GM12878 (cell line): ENCODE data around the gene DUSP14. TPM values are rescaled to one million over a fixed set of nuclear protein-coding genes. Genes with fewer than 3 reads are reported as not detected.
A peak's percentile ranks its signal among the peaks of the same experiment; 100 is the strongest.

Experiments
- ATAC-seq: fragments of 200-7000 bp; cut with Tn5 transposase; 3 replicates; pipeline ENCODE4 v1.9.1; 2020; ENCODE audit warnings: mild to moderate bottlenecking, moderate library complexity
- BruUV-seq: library from RNA; stranded (reverse); fragments of 400-500 nt; replicated peaks from 2 replicates; lab custom pipeline; 2021; lab: Mats Ljungman, UMichigan
- CTCF ChIA-PET: fragments of 300-600 bp; sonication (Branson Sonifier 250); formaldehyde crosslinking; extraction: SDS; loops from one replicate; lab custom pipeline; 2021; ENCODE audit warnings: inconsistent platforms; lab: Yijun Ruan, JAX
- POLR2A ChIA-PET: fragments of 350-600 bp; formaldehyde crosslinking; extraction: SDS; loops from one replicate; lab custom pipeline; 2021; ENCODE audit warnings: inconsistent platforms; lab: Charles Lee
- RAD21 ChIA-PET: fragments of 300-600 bp; sonication (Branson Sonifier 250); formaldehyde crosslinking; loops from one replicate; lab custom pipeline; 2023; ENCODE audit warnings: antibody characterized with exemption; ENCODE audit not compliant: unreplicated experiment; lab: Charles Lee
- SMC1A ChIA-PET: fragments of 300-600 bp; sonication (Branson Sonifier 250); formaldehyde crosslinking; loops from one replicate; lab custom pipeline; 2023; ENCODE audit not compliant: unreplicated experiment, uncharacterized antibody; lab: Charles Lee
- DNase-seq: peaks from one replicate; pipeline ENCODE4 v3.0.0-alpha.2; 2011; ENCODE audit warnings: low read depth, low spot score
- FAIRE-seq: peaks from 3 replicates; lab custom pipeline; 2011; peaks lifted over from hg19 to GRCh38; lab: Jason Lieb, UNC
- H2AFZ ChIP-seq: 2 replicates; pipeline ENCODE4 v1.6.0; 2011; ENCODE audit warnings: low read depth, low read length, control low read depth; ENCODE audit not compliant: control insufficient read depth
- H3K27ac ChIP-seq: 2 replicates; pipeline ENCODE4 v1.5.1; 2011; ENCODE audit warnings: control low read depth; ENCODE audit not compliant: control insufficient read depth, insufficient read depth
- H3K27me3 ChIP-seq, 2 experiments: replicated peaks in 1 of 2; 2 replicates each; pipeline versions ENCODE4 v1.6.0 to v1.6.1; 2011; ENCODE audit warnings: low read length in 1 of 2; ENCODE audit not compliant: control insufficient read depth in 2 of 2, insufficient read depth in 2 of 2
- H3K36me3 ChIP-seq, 2 experiments: 2 replicates each; pipeline ENCODE4 v1.5.1; 2011; ENCODE audit warnings: low read length in 1 of 2; ENCODE audit not compliant: control insufficient read depth in 2 of 2, insufficient read depth in 2 of 2
- H3K4me1 ChIP-seq: 2 replicates; pipeline ENCODE4 v1.6.1; 2011; ENCODE audit warnings: mild to moderate bottlenecking, low read length, moderate library complexity, mixed read lengths; ENCODE audit not compliant: control insufficient read depth, insufficient read depth
- H3K4me2 ChIP-seq: 2 replicates; pipeline ENCODE4 v1.6.0; 2011; ENCODE audit warnings: control low read depth; ENCODE audit not compliant: control insufficient read depth, insufficient read depth
- H3K4me3 ChIP-seq: fragments of 200-600 bp; sonication (generic); 2 replicates; pipeline ENCODE4 v1.5.1; 2016
- H3K79me2 ChIP-seq: 2 replicates; pipeline ENCODE4 v1.6.0; 2011; ENCODE audit warnings: low read length; ENCODE audit not compliant: control insufficient read depth, insufficient read depth
- H3K9ac ChIP-seq: 2 replicates; pipeline ENCODE4 v1.8.0; 2011; ENCODE audit warnings: low read length, control low read depth, mixed read lengths; ENCODE audit not compliant: control insufficient read depth, insufficient read depth
- H3K9me3 ChIP-seq: replicated peaks from 3 replicates; pipeline ENCODE4 v1.5.1; 2011; ENCODE audit warnings: mild to moderate bottlenecking, low read length; ENCODE audit not compliant: control insufficient read depth, insufficient read depth
- H4K20me1 ChIP-seq: 2 replicates; pipeline ENCODE4 v1.6.0; 2011; ENCODE audit not compliant: control insufficient read depth, insufficient read depth
- ATF7 ChIP-seq: fragments of 450-650 bp; IDR thresholded peaks from 2 replicates; pipeline ENCODE4 v1.6.1; 2016; ENCODE audit warnings: low read depth, mild to moderate bottlenecking
- BCL11A ChIP-seq: IDR thresholded peaks from 2 replicates; pipeline ENCODE4 v1.6.1; 2011; ENCODE audit warnings: low read depth, low read length
- CTCF ChIP-seq, 3 experiments: IDR thresholded peaks in 2 of 3; conservative IDR thresholded peaks in 1 of 3; 2 replicates each; pipeline ENCODE4 v1.5.1; 2011; ENCODE audit warnings: low read depth in 3 of 3, low read length in 3 of 3, mild to moderate bottlenecking in 3 of 3, control low read depth in 2 of 3, moderate library complexity in 2 of 3, inconsistent platforms in 1 of 3, mixed read lengths in 1 of 3; ENCODE audit not compliant: control insufficient read depth in 2 of 3, insufficient read depth in 1 of 3; ENCODE audit errors: extremely low read depth in 1 of 3
- HSF1 ChIP-seq: fragments of 150-350 bp; IDR thresholded peaks from 2 replicates; pipeline ENCODE4 v1.6.1; 2014; ENCODE audit warnings: mild to moderate bottlenecking, low read depth, low read length
- JUNB ChIP-seq: IDR thresholded peaks from 2 replicates; pipeline ENCODE4 v1.6.1; 2016; ENCODE audit warnings: antibody characterized with exemption, mild to moderate bottlenecking
- NR2C2 ChIP-seq: IDR thresholded peaks from 2 replicates; pipeline ENCODE4 v1.6.1; 2011; ENCODE audit warnings: borderline replicate concordance, low read depth; ENCODE audit not compliant: control insufficient read depth, insufficient read length
- PML ChIP-seq: IDR thresholded peaks from 2 replicates; pipeline ENCODE4 v1.6.1; 2012; ENCODE audit warnings: low read length, inconsistent platforms
- POLR2AphosphoS2 ChIP-seq: IDR thresholded peaks from 2 replicates; pipeline ENCODE4 v1.6.1; 2011; ENCODE audit warnings: low read depth, mild to moderate bottlenecking, low read length, improper control_type of control experiment, moderate library complexity
- POU2F2 ChIP-seq: IDR thresholded peaks from 3 replicates; pipeline ENCODE4 v1.6.1; 2011; ENCODE audit warnings: low read depth, mild to moderate bottlenecking, low read length, borderline replicate concordance
- SRF ChIP-seq, 2 experiments: IDR thresholded peaks; 2 replicates each; pipeline ENCODE4 v1.6.1; 2011; ENCODE audit warnings: low read depth in 2 of 2, low read length in 2 of 2, mild to moderate bottlenecking in 1 of 2, moderate library complexity in 1 of 2
- TCF12 ChIP-seq: IDR thresholded peaks from 2 replicates; pipeline ENCODE4 v1.6.1; 2011; ENCODE audit warnings: low read depth, mild to moderate bottlenecking, low read length
- WGBS: methylation state at CpG from one replicate; pipeline ENCODE4 v1.1.6; 2016; ENCODE audit warnings: low lambda C conversion rate; ENCODE audit not compliant: insufficient replicate concordance, insufficient coverage; ENCODE audit errors: missing lambda C conversion rate; 5-methylcytosine and 5-hydroxymethylcytosine counted together
- in situ Hi-C: fragments of 300-500 bp; cut with MboI; formaldehyde crosslinking; loops from 9 replicates; pipeline ENCODE4 v1.14.3; 2018; ENCODE audit warnings: mixed read lengths
- intact Hi-C: fragments of 100-400 bp; cut with micrococcal nuclease; formaldehyde crosslinking; loops from one replicate; pipeline ENCODE4 v1.14.2; 2022; ENCODE audit not compliant: unreplicated experiment
- polyA plus RNA-seq, 11 experiments: library from polyadenylated mRNA; depleted of rRNA in 4 of 11; unstranded in 6 of 11; stranded (reverse) in 5 of 11; fragments of >200 nt; fragmentation: Nextera tagmentation in 4 of 11; fragmentation: Illumina TruSeq in 1 of 11; extraction: Ambion mirVana in 4 of 11; extraction: Trizol in 1 of 11; gene quantifications; 1 replicate in 1 of 11; 2 replicates in 10 of 11; pipeline versions ENCODE4 v1.2.1 to v1.2.3, GENCODE V29; 2011 to 2016; ENCODE audit warnings: inconsistent platforms in 2 of 11, missing spikeins in 2 of 11, low read depth in 1 of 11
- total RNA-seq, 4 experiments: library from RNA; depleted of rRNA in 3 of 4; stranded (reverse); fragments of >200 nt in 3 of 4; fragmentation: Illumina TruSeq in 1 of 4; extraction: Trizol in 1 of 4; gene quantifications; 2 replicates each; pipeline versions ENCODE4 v1.2.1 to v1.2.3, GENCODE V29; 2013 to 2021

Gene DUSP14
- total and polyA plus RNA-seq, 10 of the 15 experiments (the other 5 are each of a cell fraction or from before 2014, with no cell fraction given) = 14.5 to 36.5 (median 24.4) TPM

- TF ChIP-seq NR2C2 (no peak), CTCF (IDR thresholded peaks at IDR 0.05 in 2 of 3, conservative IDR thresholded peaks at IDR 0.05 in 1 of 3; ENCODE audit: control insufficient read depth in 2 of 3, extremely low read depth in 1 of 3, insufficient read depth in 1 of 3, low read depth in 3 of 3, low read length in 3 of 3) (no peak), BCL11A (no peak)
Observed at GRCh38 chr17:37481001-37481665, 8.6 kb upstream of the DUSP14 start (continued).

GRCh38 chr17:37483311-37484039 is 6.2 kb upstream of the DUSP14 start:
- Histone ChIP-seq H3K79me2 (no peaks in the 10 kb centered on the region), H4K20me1 (no peaks in the 10 kb centered on the region), H3K27me3 (no peaks in the 10 kb centered on the region), H3K4me2 (no peak overlapping the region), H3K9me3 (no peaks in the 10 kb centered on the region), H3K36me3 (no peaks in the 10 kb centered on the region), H3K4me3 (no peak overlapping the region), H2AFZ (no peak overlapping the region), H3K27ac (no peak overlapping the region), H3K4me1 (peaks cover 12% of the 10 kb centered on the region), H3K9ac (no peak overlapping the region)
- FAIRE-seq (no peak), DNase-seq (no peak), ATAC-seq (peak; percentile 54; the same call in 2 of the 3 replicates)
- ChIA-PET CTCF (interaction anchor here (0.6 to 1.4 kb wide), 3 partner anchors 110 to 171 kb away, joined by 3 to 4 read pairs (median 3); no protein-coding TSS in a partner anchor), RAD21 (no interaction called here), SMC1A (interaction anchor here (1.0 to 2.2 kb wide), 6 partner anchors 8 to 76 kb away, joined by 3 to 6 read pairs (median 4); partner anchors contain the start of genes ACACA and TADA2A), POLR2A (interaction anchor here (0.5 to 0.6 kb wide), 2 partner anchors 42 to 46 kb away, joined by 3 to 5 read pairs; no protein-coding TSS in a partner anchor)
- BruUV-seq = no TSS peak
- in situ Hi-C loops = no loop called here
- 52% methylated on average over 5 of the region's 5 CpGs for WGBS
- TF ChIP-seq JUNB (peak; percentile 41), ATF7 (no peak), POLR2AphosphoS2 (no peak), SRF (IDR thresholded peaks at IDR 0.05; ENCODE audit: low read depth in 2 of 2, low read length in 2 of 2) (no peak), BCL11A (no peak), TCF12 (no peak), HSF1 (no peak), POU2F2 (peak; percentile 94), PML (no peak)
- intact Hi-C loops = no loop called here
